ENCODE data around the gene C3orf85.
"Not testable (repeated sequence)": the region's sequence is repeated elsewhere in the genome, so short reads cannot be mapped to it uniquely, and the experiment has no call there.

C3orf85 gene, protein sequence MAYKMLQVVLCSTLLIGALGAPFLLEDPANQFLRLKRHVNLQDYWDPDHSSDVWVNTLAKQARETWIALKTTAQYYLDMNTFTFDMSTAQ

DNA sequence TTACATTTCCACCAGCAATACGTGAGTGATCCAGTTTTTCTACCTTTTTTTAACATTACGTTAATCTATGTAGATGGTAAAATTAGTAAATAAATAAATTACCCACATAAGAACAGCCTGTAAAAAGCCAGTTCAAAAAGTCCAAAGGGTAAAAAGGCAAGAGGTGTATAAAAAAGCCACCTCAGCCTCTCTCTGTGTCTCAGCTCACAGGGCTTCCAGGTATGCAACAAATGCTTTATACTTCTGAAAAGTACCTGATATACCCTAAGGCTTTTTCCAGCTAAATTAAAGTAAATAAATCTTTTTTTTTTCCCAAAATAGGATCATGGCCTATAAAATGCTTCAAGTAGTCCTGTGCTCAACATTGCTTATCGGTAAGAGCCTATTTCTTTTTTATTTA lies at the start of gene C3orf85:
TSS of gene C3orf85 (plus strand) at position 197 of the 400 bp plus-strand sequence. CDS start at position 326, 129 bp downstream.
- no peak for DNase-seq

DNA sequence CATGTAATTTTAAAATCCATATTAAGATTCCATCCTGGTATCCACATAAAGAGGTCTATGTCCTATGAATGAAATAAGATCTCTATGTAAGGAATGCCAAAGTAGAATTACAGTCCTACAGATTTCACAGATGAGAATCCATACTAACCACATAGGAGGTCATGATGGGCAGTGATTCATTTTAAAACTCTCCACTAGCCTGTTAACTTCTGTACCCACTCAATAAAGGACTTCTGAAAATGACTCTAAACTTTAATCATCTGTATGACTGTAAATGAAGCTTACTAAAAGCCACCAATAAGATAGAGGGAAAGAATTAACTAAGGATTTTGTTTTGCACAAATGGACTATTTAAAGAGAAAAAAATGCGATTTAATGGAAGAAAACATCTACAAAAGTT lies 47.3 kb upstream of the C3orf85 start:
- DNase-seq: no peak

DNA sequence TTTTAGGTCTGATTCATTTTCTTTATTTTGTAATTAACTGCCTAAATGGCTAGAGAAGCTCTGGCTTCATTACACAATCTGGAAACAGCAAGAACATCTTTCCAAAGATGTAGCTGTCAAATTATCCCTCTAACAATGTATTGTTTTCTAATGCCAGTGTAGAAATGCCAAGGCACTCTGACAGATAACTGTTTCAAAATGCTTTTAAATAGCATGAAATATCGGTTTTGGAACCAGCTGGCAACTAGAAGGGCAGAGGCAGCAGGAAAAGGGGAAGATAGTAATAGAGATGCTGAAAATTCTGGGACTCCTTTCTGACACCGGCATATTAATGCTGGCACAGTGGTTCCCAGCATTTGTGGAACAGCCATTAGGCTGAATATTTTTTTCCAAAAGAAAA lies 44.7 kb upstream of the C3orf85 start:
- DNase-seq: no peak

DNA sequence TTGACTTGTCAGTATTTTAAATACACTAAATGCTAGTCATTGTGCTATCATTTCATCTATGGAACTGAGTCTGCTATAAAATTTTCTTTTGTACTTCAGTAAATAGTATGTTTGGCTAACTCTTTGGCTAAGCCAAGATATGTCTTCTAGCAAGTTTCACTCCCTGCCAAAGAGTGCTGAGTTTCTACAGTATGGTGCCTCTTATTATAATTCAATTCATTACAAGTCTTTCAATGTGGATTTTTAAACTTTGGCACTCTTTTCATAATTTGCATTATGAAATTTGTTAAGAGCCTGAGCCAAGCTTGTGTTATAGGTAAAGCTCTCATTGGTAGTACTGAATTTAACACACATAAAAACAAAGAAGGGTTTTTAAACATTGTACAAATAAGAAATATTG lies 43.0 kb upstream of the C3orf85 start:
- DNase-seq: no peak

DNA sequence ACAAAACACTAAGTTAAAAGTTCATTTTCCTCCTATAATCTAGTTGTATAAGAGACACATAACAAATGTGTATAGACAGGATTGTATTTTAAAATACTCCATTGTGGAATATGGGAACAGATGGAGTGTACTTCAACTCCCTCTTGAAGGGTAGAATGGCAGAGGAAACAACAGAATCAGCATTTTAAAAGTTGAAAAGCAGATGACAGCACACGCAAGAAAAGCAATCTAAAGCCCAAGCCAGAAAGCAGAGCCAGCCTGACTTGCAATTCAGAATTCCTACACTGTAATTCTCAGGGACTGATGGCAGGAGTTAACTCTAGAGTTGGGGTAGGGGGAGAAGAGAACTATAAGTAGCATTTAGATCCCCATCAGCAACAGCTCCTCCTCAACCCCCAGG lies 41.4 kb upstream of the C3orf85 start:
- DNase-seq: no peak

DNA sequence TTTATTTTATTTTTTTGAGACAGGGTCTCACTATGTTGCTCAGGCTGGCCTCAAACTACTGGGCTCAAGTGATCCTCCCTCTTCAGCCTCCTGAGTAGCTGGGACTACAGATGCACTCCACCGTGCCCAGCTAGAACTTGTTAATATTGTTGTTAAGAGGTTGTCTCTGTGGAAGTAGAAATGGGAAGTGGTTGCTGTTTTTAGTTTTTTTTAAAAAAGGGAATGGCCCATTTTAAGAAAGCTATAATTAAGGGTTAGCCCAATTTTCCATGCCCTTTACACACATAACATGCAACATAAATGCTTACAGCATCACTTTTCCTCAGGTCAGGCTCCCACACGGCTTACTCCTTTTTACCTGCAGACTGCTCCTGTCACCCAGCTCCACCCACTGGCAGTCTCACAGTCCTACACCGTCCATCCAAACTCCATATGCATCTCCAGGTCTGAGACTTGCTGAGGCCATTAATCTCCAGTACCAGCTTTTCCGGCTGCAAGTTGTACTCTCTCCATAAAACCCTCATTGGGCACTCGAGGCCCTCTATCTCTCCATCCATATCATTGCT lies 38.4 kb upstream of the C3orf85 start:
- no peak for DNase-seq

DNA sequence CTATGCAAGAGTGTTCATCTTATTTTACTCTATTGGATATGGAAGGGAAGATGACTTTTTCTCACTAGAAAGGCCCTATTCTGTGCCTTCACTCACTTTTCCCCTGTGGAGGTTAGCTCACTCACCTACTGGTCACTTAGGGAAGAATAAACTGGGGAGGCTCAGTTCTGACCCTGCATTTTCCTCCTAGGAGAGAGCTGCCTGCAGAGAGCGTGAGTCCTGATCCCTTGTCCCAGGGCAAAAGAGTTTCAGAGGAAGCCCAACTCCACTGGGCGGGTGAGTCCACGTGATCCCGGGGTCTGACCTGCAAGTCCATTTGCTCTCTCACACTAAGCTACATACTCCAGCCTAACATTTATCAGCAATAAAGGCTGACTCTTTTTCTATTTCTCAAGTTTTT lies 26.9 kb upstream of the C3orf85 start:
- DNase-seq: no peak

GRCh38 chr3:109112946-109113760 lies 23.4 kb upstream of the C3orf85 start:
- no peak for DNase-seq

- DNase-seq: no peak
Observed at GRCh38 chr3:109114746-109115145, 21.8 kb upstream of the C3orf85 start.

- no peak for DNase-seq
Observed at GRCh38 chr3:109115451-109115850, 21.1 kb upstream of the C3orf85 start.

- DNase-seq: no peak
Observed at GRCh38 chr3:109116031-109116430, 20.5 kb upstream of the C3orf85 start.

DNA sequence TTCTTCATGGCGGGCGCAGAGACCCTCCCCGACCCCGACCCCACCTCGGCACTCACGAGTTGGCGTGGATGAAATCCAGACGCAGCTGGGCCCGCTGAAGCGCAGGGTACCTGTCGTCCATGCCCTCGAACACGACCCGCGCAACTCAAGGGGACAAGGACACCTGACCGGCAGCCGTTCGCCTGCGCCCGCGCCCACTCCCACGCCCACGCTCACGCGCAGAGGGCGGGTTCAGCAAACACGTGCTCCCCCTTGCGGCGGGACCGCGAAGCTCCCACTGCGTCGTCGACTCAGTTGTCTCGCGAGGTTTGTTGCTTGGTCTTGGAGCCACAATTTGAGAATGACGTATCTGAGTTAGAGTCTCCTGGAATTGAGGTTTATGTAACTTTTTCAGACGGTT lies 18.6 kb upstream of the C3orf85 start, which contains the start of gene MORC1:
TSS of gene MORC1 (minus strand) at position 196 of the 400 bp plus-strand sequence. CDS start at position 121, 75 bp downstream.
- no peak for DNase-seq

DNA sequence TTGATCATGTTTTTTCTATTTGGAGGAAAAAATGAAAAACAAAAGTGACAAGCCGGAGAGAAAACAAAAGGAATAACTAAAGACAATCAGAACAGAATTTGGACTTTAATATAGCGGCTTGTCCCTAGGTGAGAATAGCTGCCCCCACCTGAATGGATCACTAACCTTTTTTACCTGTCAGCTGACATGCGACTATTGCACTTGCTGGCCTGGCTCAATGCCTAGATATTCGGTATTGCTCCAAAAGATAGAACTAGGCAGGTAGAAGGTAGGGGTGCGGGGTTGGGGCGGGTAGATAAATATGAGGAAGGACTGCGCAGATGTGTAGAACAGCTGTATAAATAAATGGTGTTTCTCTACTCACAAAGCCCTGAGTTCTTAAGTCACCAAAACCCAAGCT lies 17.9 kb upstream of the C3orf85 start:
- DNase-seq: no peak

- no peak for DNase-seq
Observed at GRCh38 chr3:109122690-109123089, 13.8 kb upstream of the C3orf85 start.

DNA sequence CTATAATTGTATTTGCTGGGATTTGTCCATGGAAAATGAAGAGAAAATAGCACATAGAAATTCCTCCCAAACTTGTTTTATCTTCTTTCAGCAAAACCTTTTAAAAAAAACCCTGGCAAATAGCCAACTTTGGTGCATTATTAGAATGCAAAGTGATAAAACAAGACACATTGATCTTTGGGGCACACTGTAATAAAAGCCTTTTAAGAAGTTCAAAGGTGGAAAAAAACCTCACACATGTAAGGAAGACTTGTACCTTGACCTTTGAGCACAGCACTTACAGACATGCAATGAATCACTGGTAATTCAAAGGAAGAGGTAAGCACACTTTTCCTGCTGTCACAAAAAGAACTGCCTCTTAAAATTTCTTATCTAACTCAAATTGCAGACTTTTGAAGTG lies 10.6 kb upstream of the C3orf85 start:
- DNase-seq: no peak

- DNase-seq: no peak
Observed at GRCh38 chr3:109127553-109127952, 9.0 kb upstream of the C3orf85 start.

GRCh38 chr3:109131276-109131675 lies 5.2 kb upstream of the C3orf85 start:
- DNase-seq: no peak

DNA sequence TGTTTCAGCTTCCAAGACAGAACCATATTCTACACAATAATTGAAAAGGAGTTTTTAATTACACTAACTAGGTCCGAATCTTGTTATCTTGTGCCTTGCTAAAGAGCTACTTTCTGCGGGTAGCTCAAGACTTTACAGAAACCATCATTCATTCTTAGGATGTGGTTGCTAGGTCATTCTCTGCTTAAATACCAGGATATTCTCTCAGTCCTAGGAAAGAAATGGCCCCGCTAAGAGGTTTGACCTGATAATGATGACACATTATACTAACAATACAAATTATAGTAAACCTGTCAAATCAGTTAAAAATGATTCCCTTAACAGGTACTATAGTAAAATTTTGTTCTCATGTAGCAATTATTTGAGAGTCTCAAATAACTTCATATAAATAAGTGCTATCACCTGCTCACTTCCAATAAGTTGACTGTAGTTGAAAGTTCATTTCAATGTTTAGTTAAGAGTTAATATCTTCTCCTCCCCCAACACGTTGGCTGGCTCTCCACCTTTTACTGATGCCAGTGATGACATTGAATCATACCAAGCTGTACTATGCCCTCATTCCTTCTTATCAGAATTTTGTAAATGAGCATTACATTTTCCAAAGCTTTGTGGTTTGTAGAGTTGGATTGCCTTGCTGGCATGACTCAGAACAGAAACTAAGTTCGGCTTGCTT lies 3.6 kb upstream of the C3orf85 start:
- no peak for DNase-seq

DNA sequence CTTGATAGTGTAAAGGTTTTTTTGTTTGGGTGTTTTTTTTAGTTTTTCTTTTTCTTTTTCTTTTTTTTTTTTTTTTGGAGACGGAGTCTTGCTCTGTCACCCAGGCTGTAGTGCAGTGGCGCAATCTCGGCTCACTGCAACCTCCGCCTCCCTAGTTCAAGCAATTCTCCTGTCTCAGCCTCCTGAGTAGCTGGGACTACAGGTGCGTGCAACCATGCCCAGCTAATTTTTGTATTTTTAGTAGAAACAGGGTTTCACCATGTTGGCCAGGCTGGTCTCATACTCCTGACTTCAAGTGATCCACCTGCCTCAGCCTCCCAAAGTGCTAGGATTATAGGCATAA lies 3.1 kb upstream of the C3orf85 start:
- not testable (repeated sequence) for DNase-seq

GRCh38 chr3:109137761-109138160 lies 1.2 kb downstream of the C3orf85 start:
- no peak for DNase-seq

DNA sequence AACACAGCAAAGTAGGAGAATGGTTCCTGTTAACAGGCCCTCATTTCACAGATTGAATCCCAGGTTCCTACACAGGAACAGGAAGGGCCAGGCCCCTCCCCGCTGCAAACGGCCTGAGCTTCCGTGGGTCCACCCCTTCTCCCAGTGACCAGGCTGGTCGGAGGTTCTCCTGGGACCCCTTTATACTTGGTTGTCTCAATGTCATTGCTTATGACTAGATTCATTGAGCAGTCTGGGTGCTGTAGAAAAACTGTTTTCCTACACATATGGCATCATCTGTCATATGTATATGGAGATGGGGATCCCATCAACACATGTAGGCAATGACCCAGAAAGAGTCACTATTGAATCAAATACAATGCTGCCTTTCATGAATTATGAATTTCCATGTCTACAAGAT lies 3.8 kb downstream of the C3orf85 start:
- DNase-seq: no peak

GRCh38 chr3:109143646-109144045 lies 7.1 kb downstream of the C3orf85 start:
- DNase-seq: no peak

GRCh38 chr3:109149078-109149477 lies 12.6 kb downstream of the C3orf85 start:
- DNase-seq: no peak

- no peak for DNase-seq
Observed at GRCh38 chr3:109152320-109152719, 15.8 kb downstream of the C3orf85 start.
